Measurements from ENCODE around the gene TMCC1.
A peak's percentile ranks its signal among the peaks of the same experiment; 100 is the strongest.

DNA sequence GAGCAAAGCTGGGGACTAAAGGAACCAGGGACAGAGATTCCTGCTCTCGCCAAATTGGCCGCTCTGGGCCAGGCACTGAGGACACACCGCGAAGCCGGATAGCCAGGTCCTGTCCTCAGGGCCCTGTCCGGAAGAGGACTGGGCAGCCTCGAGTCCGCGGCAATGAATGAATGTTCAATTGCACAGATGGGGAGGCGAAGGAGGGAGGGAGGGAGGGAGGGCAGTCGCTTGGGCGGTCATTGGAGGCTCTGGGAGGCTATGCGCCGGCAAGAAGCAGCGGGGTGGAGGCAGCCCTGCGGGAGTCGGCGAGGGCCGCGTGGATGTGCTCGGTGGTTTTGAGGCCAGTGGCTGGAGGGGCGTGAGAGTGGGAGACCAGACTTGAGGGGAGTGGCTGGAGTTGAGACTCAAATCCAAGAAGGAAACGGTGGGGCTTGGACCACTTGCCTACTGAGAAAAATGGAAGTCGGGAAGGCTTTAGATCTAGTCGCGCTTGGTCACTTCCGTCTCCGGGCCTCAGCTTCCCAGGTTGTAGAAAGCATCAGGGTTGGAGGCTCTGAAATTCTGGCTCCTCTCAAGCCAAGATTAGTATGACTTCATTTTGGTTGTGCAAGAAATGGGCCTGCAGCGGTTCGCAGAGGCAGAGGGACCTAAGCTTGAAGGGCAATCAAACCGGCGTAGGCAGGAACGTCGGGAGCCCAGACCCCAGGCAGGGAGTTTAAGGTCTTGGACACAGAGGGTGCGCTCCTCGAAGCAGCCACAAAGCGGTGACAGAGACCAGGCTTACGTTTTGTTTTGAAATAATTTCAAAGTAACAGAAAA is 266.0 kb downstream of the TMCC1 start:
- no peak for TF ChIP-seq EZH2 (IDR thresholded peaks at IDR 0.05; ENCODE audit: low read length, unreplicated experiment)
- TF ChIP-seq, protein P1, sequence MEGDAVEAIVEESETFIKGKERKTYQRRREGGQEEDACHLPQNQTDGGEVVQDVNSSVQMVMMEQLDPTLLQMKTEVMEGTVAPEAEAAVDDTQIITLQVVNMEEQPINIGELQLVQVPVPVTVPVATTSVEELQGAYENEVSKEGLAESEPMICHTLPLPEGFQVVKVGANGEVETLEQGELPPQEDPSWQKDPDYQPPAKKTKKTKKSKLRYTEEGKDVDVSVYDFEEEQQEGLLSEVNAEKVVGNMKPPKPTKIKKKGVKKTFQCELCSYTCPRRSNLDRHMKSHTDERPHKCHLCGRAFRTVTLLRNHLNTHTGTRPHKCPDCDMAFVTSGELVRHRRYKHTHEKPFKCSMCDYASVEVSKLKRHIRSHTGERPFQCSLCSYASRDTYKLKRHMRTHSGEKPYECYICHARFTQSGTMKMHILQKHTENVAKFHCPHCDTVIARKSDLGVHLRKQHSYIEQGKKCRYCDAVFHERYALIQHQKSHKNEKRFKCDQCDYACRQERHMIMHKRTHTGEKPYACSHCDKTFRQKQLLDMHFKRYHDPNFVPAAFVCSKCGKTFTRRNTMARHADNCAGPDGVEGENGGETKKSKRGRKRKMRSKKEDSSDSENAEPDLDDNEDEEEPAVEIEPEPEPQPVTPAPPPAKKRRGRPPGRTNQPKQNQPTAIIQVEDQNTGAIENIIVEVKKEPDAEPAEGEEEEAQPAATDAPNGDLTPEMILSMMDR (conservative IDR thresholded peaks at IDR 0.05; ENCODE audit: low read depth, low read length): peak; percentile 75
